ENCODE data around the gene SETBP1.

The SETBP1 gene

GRCh38 chr18:44759925-44760342 is 79.2 kb downstream of the SETBP1 start:
- Histone ChIP-seq H2AFZ (ENCODE audit: insufficient read depth, low read length, poor library complexity) (no peak overlapping the region), H3K27ac (ENCODE audit: low read depth, low read length) (no peak overlapping the region), H3K79me2 (ENCODE audit: control insufficient read depth, insufficient read depth, low read length, poor library complexity) (no peaks in the 10 kb centered on the region), H3K79me1 (ENCODE audit: low read length) (no peaks in the 10 kb centered on the region), H2BK12ac (ENCODE audit: low read length) (no peak overlapping the region), H3K9ac (ENCODE audit: low read length) (no peak overlapping the region), H3K4me1 (ENCODE audit: control insufficient read depth in 1 of 2, insufficient read depth in 2 of 2, low read length in 2 of 2) (peaks cover 3 to 6% of the 10 kb centered on the region in 2 experiments), H4K8ac (ENCODE audit: low read depth, low read length) (no peak overlapping the region), H2BK5ac (ENCODE audit: low read depth, low read length, poor library complexity) (no peak overlapping the region), H4K91ac (ENCODE audit: low read depth, low read length) (no peak overlapping the region), H3K18ac (ENCODE audit: low read length) (no peak overlapping the region), H3K36me3 (ENCODE audit: control insufficient read depth in 1 of 2, insufficient read depth in 2 of 2, low read length in 2 of 2) (peaks cover 0 to 2% of the 10 kb centered on the region in 2 experiments), H3K4ac (ENCODE audit: low read depth, low read length) (peak overlapping the region; percentile 44), H3K4me2 (ENCODE audit: low read length) (no peak overlapping the region), H3K4me3 (ENCODE audit: low read depth, low read length) (no peak overlapping the region), H2BK120ac (ENCODE audit: insufficient read depth, low read length, poor library complexity) (no peak overlapping the region), H3K27me3 (ENCODE audit: insufficient read depth, low read length) (no peaks in the 10 kb centered on the region), H3K23ac (ENCODE audit: low read length) (no peak overlapping the region), H3K9me3 (ENCODE audit: insufficient read depth, low read depth, low read length) (no peaks in the 10 kb centered on the region), H2AK5ac (ENCODE audit: low read length) (no peak overlapping the region), H4K12ac (ENCODE audit: low read depth, low read length) (no peak overlapping the region), H3K14ac (ENCODE audit: low read length) (no peak overlapping the region)
- no peak for DNase-seq
- no CpG with 5 or more reads among the region's 1 CpG for WGBS (ENCODE audit: extremely low coverage, insufficient coverage, insufficient read length)

DNA sequence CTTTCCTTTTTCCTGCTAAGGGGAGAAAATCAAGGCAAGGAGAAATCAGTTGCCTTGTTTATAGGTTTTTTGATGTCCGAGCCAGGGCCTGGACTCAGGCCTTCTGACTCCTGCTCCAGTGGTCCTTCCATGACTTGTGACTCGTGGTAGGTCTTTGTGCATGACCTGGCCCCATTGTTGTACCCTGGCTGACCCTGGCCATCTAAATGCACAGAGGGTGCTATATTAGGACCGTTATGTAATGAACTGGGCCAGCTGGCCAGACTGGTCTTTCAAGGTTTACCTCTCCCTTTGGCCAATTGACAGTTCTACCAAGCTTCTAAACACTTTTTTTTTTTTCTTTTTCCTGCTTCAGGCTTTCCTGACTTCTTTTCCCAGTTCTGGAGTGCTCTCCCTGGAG is 81.1 kb downstream of the SETBP1 start:
- no peak overlapping the region for H3K27ac ChIP-seq (ENCODE audit: low read depth, low read length)
- H4K8ac ChIP-seq (ENCODE audit: low read depth, low read length): no peak overlapping the region
- peaks cover 3 to 6% of the 10 kb centered on the region in 2 experiments for H3K4me1 ChIP-seq (ENCODE audit: control insufficient read depth in 1 of 2, insufficient read depth in 2 of 2, low read length in 2 of 2)
- peak; percentile 79 to 83 for DNase-seq
- H4K91ac ChIP-seq (ENCODE audit: low read depth, low read length): no peak overlapping the region
- no peaks in the 10 kb centered on the region for H3K27me3 ChIP-seq (ENCODE audit: insufficient read depth, low read length)
- peak overlapping the region; percentile 52 for H2AFZ ChIP-seq (ENCODE audit: insufficient read depth, low read length, poor library complexity)
- H3K18ac ChIP-seq (ENCODE audit: low read length): no peak overlapping the region
- H3K79me1 ChIP-seq (ENCODE audit: low read length): no peaks in the 10 kb centered on the region
- no peak overlapping the region for H3K9ac ChIP-seq (ENCODE audit: low read length)
- no peak overlapping the region for H4K12ac ChIP-seq (ENCODE audit: low read depth, low read length)
- H3K9me3 ChIP-seq (ENCODE audit: insufficient read depth, low read depth, low read length): no peaks in the 10 kb centered on the region
- no peak overlapping the region for H2BK5ac ChIP-seq (ENCODE audit: low read depth, low read length, poor library complexity)
- H2BK12ac ChIP-seq (ENCODE audit: low read length): no peak overlapping the region
- no peak overlapping the region for H3K14ac ChIP-seq (ENCODE audit: low read length)
- H3K79me2 ChIP-seq (ENCODE audit: control insufficient read depth, insufficient read depth, low read length, poor library complexity): no peaks in the 10 kb centered on the region
- no peak overlapping the region for H2AK5ac ChIP-seq (ENCODE audit: low read length)
- H3K4ac ChIP-seq (ENCODE audit: low read depth, low read length): no peak overlapping the region
- peaks cover 0 to 2% of the 10 kb centered on the region in 2 experiments for H3K36me3 ChIP-seq (ENCODE audit: control insufficient read depth in 1 of 2, insufficient read depth in 2 of 2, low read length in 2 of 2)
- H3K4me3 ChIP-seq (ENCODE audit: low read depth, low read length): no peak overlapping the region
- H3K4me2 ChIP-seq (ENCODE audit: low read length): no peak overlapping the region
- H3K23ac ChIP-seq (ENCODE audit: low read length): no peak overlapping the region
- WGBS (ENCODE audit: extremely low coverage, insufficient coverage, insufficient read length): no CpG with 5 or more reads among the region's 3 CpGs
- H2BK120ac ChIP-seq (ENCODE audit: insufficient read depth, low read length, poor library complexity): peak overlapping the region; percentile 45

- Histone ChIP-seq H3K4me3 (ENCODE audit: low read depth, low read length) (no peak overlapping the region), H4K12ac (ENCODE audit: low read depth, low read length) (no peak overlapping the region), H3K27me3 (ENCODE audit: insufficient read depth, low read length) (no peaks in the 10 kb centered on the region), H2BK120ac (ENCODE audit: insufficient read depth, low read length, poor library complexity) (no peak overlapping the region), H3K79me2 (ENCODE audit: control insufficient read depth, insufficient read depth, low read length, poor library complexity) (no peaks in the 10 kb centered on the region), H4K91ac (ENCODE audit: low read depth, low read length) (no peak overlapping the region), H3K79me1 (ENCODE audit: low read length) (no peaks in the 10 kb centered on the region), H3K23ac (ENCODE audit: low read length) (no peak overlapping the region), H2AK5ac (ENCODE audit: low read length) (no peak overlapping the region), H3K36me3 (ENCODE audit: control insufficient read depth in 1 of 2, insufficient read depth in 2 of 2, low read length in 2 of 2) (peaks cover 0 to 2% of the 10 kb centered on the region in 2 experiments), H3K27ac (ENCODE audit: low read depth, low read length) (no peak overlapping the region), H3K18ac (ENCODE audit: low read length) (no peak overlapping the region), H3K9ac (ENCODE audit: low read length) (no peak overlapping the region), H3K4me2 (ENCODE audit: low read length) (no peak overlapping the region), H4K8ac (ENCODE audit: low read depth, low read length) (no peak overlapping the region), H3K14ac (ENCODE audit: low read length) (no peak overlapping the region), H3K9me3 (ENCODE audit: insufficient read depth, low read depth, low read length) (no peaks in the 10 kb centered on the region), H2BK5ac (ENCODE audit: low read depth, low read length, poor library complexity) (no peak overlapping the region), H2AFZ (ENCODE audit: insufficient read depth, low read length, poor library complexity) (no peak overlapping the region), H2BK12ac (ENCODE audit: low read length) (no peak overlapping the region), H3K4ac (ENCODE audit: low read depth, low read length) (no peak overlapping the region), H3K4me1 (ENCODE audit: control insufficient read depth in 1 of 2, insufficient read depth in 2 of 2, low read length in 2 of 2) (peaks cover 3 to 6% of the 10 kb centered on the region in 2 experiments)
- WGBS (ENCODE audit: extremely low coverage, insufficient coverage, insufficient read length): no CpG with 5 or more reads among the region's 8 CpGs
- DNase-seq: no peak
Observed at GRCh38 chr18:44763327-44763726, 82.6 kb downstream of the SETBP1 start.

- no peaks in the 10 kb centered on the region for H3K27me3 ChIP-seq (ENCODE audit: insufficient read depth, low read length)
- no peak overlapping the region for H3K23ac ChIP-seq (ENCODE audit: low read length)
- peaks cover 3 to 6% of the 10 kb centered on the region in 2 experiments for H3K4me1 ChIP-seq (ENCODE audit: control insufficient read depth in 1 of 2, insufficient read depth in 2 of 2, low read length in 2 of 2)
- H3K18ac ChIP-seq (ENCODE audit: low read length): no peak overlapping the region
- no peaks in the 10 kb centered on the region for H3K79me1 ChIP-seq (ENCODE audit: low read length)
- H4K12ac ChIP-seq (ENCODE audit: low read depth, low read length): no peak overlapping the region
- no peaks in the 10 kb centered on the region for H3K9me3 ChIP-seq (ENCODE audit: insufficient read depth, low read depth, low read length)
- H3K4me2 ChIP-seq (ENCODE audit: low read length): no peak overlapping the region
- H2BK5ac ChIP-seq (ENCODE audit: low read depth, low read length, poor library complexity): no peak overlapping the region
- H2BK120ac ChIP-seq (ENCODE audit: insufficient read depth, low read length, poor library complexity): no peak overlapping the region
- H2BK12ac ChIP-seq (ENCODE audit: low read length): no peak overlapping the region
- H3K4me3 ChIP-seq (ENCODE audit: low read depth, low read length): no peak overlapping the region
- H4K91ac ChIP-seq (ENCODE audit: low read depth, low read length): no peak overlapping the region
- no peak overlapping the region for H3K9ac ChIP-seq (ENCODE audit: low read length)
- H4K8ac ChIP-seq (ENCODE audit: low read depth, low read length): no peak overlapping the region
- H3K27ac ChIP-seq (ENCODE audit: low read depth, low read length): no peak overlapping the region
- WGBS (ENCODE audit: extremely low coverage, insufficient coverage, insufficient read length): no CpG with 5 or more reads among the region's 3 CpGs
- H2AFZ ChIP-seq (ENCODE audit: insufficient read depth, low read length, poor library complexity): no peak overlapping the region
- H2AK5ac ChIP-seq (ENCODE audit: low read length): no peak overlapping the region
- DNase-seq: no peak
- H3K14ac ChIP-seq (ENCODE audit: low read length): no peak overlapping the region
- no peaks in the 10 kb centered on the region for H3K36me3 ChIP-seq (ENCODE audit: control insufficient read depth in 1 of 2, insufficient read depth in 2 of 2, low read length in 2 of 2)
- no peak overlapping the region for H3K4ac ChIP-seq (ENCODE audit: low read depth, low read length)
- H3K79me2 ChIP-seq (ENCODE audit: control insufficient read depth, insufficient read depth, low read length, poor library complexity): no peaks in the 10 kb centered on the region
Observed at GRCh38 chr18:44764863-44765262, 84.2 kb downstream of the SETBP1 start.
